Choroid plexus epithelial cell (primary cell): ENCODE results near the gene RFTN1.

Experiments used
- DNase-seq: peaks from one replicate; pipeline ENCODE4 v3.0.0-alpha.2; 2010; ENCODE audit warnings: low read depth
- H3K4me3 ChIP-seq: 2 replicates; pipeline ENCODE4 v1.5.1; 2011; ENCODE audit warnings: low read depth, mild to moderate bottlenecking, control low read depth, low read length, moderate library complexity
- TF ChIP-seq, protein P1 (sequence below): conservative IDR thresholded peaks from 2 replicates; pipeline ENCODE4 v1.5.1; 2011; ENCODE audit warnings: low read depth, mild to moderate bottlenecking, control low read depth, inconsistent platforms, low read length, moderate library complexity

Gene RFTN1

DNA sequence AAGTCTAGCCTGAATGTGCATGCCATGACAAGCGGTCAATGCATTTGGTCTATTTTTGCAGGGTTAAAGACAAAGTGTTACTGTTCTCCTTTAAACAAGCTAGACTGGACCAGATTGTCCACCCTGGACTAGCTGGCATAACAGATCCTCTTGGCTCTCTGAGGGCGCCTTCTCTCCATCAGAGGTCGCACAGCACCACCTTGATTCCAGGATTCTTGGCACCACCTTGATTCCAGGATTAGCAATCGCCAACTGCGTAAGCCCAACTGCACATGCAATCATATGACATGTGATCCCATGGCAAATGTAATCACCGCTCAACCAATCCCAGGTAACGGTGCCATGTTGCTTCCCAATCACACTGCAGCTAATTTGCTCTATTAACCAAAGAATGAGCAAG, 149.9 kb downstream of the RFTN1 start:
- H3K4me3 ChIP-seq, result no peak overlapping the region
- TF ChIP-seq, protein P1, sequence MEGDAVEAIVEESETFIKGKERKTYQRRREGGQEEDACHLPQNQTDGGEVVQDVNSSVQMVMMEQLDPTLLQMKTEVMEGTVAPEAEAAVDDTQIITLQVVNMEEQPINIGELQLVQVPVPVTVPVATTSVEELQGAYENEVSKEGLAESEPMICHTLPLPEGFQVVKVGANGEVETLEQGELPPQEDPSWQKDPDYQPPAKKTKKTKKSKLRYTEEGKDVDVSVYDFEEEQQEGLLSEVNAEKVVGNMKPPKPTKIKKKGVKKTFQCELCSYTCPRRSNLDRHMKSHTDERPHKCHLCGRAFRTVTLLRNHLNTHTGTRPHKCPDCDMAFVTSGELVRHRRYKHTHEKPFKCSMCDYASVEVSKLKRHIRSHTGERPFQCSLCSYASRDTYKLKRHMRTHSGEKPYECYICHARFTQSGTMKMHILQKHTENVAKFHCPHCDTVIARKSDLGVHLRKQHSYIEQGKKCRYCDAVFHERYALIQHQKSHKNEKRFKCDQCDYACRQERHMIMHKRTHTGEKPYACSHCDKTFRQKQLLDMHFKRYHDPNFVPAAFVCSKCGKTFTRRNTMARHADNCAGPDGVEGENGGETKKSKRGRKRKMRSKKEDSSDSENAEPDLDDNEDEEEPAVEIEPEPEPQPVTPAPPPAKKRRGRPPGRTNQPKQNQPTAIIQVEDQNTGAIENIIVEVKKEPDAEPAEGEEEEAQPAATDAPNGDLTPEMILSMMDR, result no peak
- no peak for DNase-seq

DNA sequence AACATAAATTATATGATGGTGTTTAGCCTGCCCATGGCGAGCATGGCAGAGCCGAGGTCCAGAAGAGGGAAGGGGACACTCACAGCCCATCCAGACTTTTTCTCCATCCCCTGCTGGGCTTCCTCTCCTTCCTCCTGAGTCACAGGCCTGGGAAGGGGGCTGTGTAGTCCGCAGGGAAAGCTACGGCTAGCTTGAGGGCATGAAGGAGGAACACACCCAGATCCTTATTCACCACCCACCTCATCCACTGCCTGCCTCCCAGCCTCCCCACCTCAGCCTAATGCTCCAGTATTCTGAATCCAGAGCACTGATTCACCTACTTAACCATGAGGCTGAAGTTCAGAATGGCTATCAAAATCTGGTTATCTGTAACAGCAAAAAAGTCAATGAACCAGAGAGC, 150.7 kb downstream of the RFTN1 start:
- TF ChIP-seq, protein P1, result no peak
- peak; percentile 15 for DNase-seq
- H3K4me3 ChIP-seq, result no peak overlapping the region

DNA sequence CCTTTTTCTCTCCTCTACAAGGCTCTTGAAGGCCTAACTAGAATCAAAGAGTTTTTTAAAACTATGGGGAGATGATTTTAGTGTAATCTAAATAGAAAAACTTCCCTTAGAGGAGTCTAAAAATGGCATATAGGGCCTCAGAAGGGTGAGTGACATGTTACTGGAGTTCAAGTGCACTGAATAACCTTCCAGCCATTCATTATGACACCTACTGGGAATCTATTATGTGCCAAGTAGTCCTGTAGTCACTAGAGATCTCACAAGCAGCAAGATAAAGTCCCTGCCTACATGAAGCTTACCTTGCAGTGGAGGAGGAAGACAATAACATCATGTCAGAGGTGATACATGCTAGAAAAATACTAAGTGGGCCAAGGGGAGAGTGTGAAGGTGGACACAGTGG, 152.4 kb downstream of the RFTN1 start:
- no peak for DNase-seq
- H3K4me3 ChIP-seq, result no peak overlapping the region
- TF ChIP-seq, protein P1, result no peak

DNA sequence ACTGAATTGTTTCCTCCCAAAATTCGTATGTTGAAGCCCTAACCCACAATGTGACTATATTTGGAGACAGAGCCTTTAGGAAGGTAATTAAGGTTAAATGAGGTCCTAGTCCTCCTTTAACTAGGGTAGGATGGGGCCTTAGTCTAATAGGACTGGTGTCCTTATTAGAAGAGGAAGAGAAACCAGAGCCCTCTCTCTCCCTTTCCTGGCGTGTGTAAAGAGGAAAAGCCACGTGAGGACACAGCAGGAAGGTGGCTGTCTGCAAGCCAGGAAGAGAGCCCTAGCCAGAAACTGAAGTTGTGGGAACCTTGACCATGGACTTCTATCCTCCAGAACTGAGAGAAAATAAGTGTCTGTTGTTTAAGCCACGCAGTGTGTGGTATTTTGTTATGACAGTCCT, 154.2 kb downstream of the RFTN1 start:
- no peak for DNase-seq
- TF ChIP-seq, protein P1, result no peak
- H3K4me3 ChIP-seq, result no peak overlapping the region

DNA sequence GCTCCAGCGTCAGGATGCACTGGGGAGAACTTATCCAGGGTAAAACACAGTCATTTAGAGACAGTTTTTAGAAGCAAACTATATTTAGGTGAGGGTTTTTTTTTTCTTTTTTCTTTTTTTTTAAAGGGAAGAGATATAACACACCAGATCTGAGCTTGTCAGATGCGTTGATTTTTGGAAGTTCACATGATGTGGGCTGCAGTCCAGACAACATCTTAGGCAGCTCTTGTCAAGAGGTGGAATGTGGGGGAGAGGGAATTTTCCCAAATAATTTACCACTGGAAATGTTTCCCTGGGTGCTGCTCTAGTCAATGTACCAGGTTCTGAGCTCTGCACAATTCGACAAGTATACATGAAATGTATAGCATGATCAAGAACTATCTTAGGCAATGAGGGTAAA, 155.2 kb downstream of the RFTN1 start:
- DNase-seq, result no peak
- no peak overlapping the region for H3K4me3 ChIP-seq
- TF ChIP-seq, protein P1, result no peak

DNA sequence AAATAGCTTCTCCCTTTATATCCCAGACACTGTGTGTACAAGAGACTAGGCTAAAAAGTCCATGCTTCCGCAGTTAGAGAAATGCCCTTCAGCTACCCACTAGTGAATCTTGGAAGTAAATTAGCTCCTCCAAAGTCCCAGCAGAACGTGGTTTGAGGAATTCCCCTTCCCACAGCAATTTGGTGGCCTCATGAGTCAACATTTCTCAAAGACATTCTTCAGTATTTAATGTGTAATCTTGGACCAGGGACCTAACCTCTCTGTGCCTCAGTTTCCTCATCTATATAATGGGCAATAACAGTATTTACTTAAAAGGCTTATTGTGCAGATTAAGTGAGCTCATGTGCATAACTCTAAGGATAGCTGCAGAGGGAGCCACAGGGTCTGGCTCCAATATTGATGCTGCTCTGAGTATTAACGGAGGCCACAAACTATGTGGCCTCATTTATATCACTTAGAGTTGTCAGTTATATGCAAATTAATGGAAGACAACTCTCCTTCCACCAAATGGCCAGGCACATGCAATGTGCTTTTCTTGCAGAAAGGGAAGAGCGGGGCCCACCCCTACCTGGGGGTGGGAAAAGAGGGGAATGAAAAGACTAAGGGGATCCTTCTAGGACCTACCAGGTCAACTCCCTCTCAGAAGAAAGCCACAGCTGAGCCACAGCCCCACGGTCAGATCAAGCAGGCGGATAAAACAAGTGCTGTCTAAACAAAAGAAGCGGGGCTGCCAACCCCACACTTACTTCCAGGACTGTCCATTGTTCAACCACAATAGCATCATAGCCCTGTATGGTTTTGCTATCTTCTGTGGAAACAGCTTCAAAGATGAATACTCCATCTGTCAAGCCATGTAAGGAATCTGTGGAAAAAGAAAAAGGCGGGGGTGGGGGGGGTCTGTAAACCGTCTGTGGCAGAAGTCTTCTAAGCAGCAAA, 156.0 kb downstream of the RFTN1 start:
- H3K4me3 ChIP-seq, result no peak overlapping the region
- DNase-seq, result peak; percentile 23
- TF ChIP-seq, protein P1, result peak; percentile 35

DNA sequence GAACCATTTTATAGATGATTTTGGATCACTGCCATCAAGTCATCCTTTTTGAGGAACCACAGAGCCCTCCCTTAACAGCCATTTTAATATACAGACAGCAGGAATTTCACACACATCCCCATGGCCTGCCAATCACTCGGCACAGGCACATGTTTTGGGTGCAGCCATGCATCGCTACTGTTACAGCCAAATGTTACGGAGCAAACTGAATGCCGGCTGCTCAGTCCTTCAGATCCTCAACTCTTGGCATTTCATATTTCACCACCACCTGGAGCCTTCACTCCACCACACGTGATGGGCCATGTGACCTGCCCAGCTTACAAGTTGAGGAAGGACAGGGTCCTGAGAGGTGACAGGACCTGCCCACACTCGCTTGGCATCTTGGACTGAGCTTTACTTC, 157.7 kb downstream of the RFTN1 start:
- H3K4me3 ChIP-seq, result no peak overlapping the region
- TF ChIP-seq, protein P1, result no peak
- no peak for DNase-seq
